Adipose tissue (tissue), 3 donors: Measurements from ENCODE around the gene DLG2. TPM values are rescaled to one million over a fixed set of nuclear protein-coding genes. Genes with fewer than 3 reads are reported as not detected.
"Not testable (repeated sequence)": the region's sequence is repeated elsewhere in the genome, so short reads cannot be mapped to it uniquely, and the experiment has no call there.

Source experiments
- H3K27ac ChIP-seq: one replicate; pipeline ENCODE4 v1.5.1; 2013; ENCODE audit warnings: low read depth, low read length
- WGBS, 3 donors: extraction: QIAGEN DNeasy Blood & Tissue Kit; methylation state at CpG; one replicate each; pipeline ENCODE4 v1.1.7; 2013; 5-methylcytosine and 5-hydroxymethylcytosine counted together
- polyA plus RNA-seq, 3 donors: library from polyadenylated mRNA; stranded (reverse); fragments of 200-250 nt; gene quantifications; one replicate each; pipeline ENCODE4 v1.2.3, GENCODE V29; 2013
- donor health status: healthy with polysubstance abuse.
- donor health status: Bipolar disorder and iron deficiency.
- donor health status: healthy.

The DLG2 gene
- polyA plus RNA-seq, 3 donors = 0.51 to 1.7 (median 0.91) TPM

DNA sequence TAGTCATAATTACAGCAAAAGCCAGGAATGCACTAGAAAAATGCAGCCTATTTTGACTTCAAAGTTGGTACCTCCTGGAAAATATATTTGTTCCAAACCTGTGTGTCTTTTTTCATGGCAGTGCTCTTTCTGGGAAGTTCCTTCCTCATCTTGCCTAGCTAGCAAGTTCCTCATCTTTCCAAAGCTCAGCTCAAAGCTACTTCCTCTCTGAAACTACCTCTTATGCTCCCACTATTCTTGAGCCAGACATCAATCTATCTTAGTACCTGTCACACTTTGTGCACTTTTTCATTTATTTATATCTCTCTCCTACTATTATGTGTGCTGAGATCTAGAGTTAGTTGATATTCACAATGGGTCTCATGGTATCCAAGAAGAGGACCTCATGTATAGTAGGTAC is 2149.4 kb downstream of the DLG2 start:
- H3K27ac ChIP-seq = no peak overlapping the region

DNA sequence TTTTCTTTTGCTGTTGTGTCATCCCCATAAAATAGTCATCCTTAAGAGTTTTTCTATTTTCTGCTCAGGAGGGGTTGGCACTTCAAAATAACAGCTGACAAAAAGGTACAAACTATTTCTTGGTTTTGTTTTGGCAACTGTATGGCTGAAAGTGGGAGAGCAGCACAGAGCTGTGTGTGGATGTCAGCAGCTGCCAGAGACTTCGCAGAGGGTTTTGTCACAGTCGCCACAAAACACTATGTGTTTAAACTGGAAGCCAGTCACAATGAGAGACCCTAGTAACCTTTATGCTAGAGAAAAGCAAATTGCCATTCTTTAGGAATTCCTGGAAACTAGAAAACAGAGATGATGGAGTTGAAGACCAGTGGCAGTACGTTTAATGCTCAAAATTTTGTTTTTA is 2151.4 kb downstream of the DLG2 start:
- 76 to 78% (median 78%) methylated on average over 3 of the region's 3 CpGs for WGBS, 3 donors
- no peak overlapping the region for H3K27ac ChIP-seq

DNA sequence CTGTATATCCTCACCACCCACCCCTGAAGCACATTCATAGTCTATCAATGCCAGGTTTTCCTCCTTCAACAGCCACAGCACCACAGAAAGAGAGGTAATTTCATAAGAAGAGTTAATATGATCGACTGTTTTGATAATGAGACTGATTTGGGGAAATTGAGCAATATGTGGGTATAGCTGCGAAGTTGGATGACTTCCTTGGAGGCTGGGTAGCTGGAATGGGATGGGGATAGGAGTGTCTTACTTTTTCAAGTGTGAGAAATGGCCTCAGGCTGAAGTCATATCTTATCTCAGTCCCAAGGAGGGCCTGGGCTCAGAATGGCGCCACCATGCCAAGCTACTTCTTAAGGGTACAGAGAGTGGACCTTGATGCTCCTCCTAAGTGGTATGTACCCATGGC is 2153.4 kb downstream of the DLG2 start:
- H3K27ac ChIP-seq = no peak overlapping the region
- 59 to 84% (median 61%) methylated on average over 3 of the region's 3 CpGs for WGBS, 3 donors

DNA sequence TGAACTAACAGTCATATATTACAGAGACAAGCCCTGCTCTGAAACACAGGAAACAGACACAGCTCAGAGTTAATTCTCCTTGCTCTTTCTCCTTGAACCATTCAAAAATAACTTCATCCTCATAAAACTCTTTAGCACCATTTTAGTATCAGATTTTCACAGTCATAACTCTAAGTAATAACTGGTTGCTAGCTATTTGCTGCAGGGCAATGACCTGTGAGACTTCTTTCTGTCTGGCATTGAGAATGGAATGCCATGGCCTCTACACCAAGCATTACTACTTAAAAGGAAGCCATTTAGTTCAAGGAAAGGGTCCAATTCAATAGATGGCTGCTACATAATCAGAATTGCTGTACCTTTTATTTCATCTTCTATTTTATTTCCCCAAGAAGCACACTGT is 2154.3 kb downstream of the DLG2 start:
- no peak overlapping the region for H3K27ac ChIP-seq

DNA sequence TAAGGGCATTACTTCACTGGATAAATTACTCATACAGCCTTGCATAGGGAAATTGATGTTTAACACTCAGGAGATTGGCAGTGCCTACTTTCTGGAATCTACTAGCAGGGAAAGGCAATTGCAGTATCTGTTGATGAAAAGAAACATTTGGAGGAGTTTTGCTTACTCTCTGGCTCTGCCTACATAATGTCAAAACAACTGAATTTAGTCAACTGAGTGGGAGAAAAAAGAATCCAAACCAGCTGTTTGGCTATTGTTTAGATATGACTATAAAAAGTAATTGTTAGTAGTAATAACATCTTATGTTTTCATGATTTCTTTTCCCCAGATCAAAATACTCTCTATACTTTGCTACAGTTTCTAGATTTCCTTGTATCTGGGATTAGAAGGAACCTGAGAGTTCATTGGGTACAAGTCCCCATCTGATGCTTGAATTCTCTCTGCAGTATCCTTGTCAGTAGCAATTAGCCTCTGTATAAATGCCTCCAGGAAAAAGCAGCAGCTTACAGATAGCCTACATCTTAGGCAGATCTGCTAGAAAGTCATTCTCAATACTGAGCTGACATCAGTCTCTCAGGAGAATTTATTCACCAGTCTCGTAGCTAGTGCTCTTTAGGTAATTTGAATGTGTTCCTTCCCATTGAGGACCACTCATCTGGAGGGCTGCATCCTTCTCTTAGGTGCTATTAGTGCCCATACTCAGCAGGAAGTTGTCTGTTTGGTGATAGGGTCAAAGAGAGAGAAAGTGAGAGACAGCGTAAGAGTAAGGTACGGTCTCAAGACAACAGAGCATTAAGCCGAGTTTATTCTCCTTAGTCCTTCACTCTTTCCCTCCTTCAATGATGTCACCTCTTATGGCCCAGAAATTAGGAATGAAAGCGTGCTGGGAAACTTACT is 2155.1 kb downstream of the DLG2 start:
- WGBS, 3 donors = 55 to 83% (median 57%) methylated on average over 5 of the region's 5 CpGs
- no peak overlapping the region for H3K27ac ChIP-seq

DNA sequence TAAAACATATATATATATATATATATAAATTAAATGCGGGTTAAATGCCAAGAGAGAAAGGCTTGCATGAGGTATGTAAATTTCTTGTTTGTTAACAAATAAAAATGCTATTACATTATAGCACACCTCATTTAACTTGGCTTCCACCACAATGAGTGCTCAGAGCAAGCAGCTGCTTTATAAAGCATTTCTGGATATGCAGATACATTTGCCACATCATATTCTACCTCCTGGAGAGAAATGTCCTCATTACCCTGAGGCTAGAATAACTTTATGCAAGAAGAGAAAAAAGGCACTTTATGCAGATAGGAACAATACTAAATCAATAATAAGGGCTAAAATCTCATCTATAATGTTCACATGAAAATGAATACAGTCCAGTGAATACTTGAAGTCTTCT is 2159.3 kb downstream of the DLG2 start:
- no peak overlapping the region for H3K27ac ChIP-seq
- WGBS, 3 donors = 94 to 100% (median 100%) methylated on average over 1 of the region's 1 CpG

DNA sequence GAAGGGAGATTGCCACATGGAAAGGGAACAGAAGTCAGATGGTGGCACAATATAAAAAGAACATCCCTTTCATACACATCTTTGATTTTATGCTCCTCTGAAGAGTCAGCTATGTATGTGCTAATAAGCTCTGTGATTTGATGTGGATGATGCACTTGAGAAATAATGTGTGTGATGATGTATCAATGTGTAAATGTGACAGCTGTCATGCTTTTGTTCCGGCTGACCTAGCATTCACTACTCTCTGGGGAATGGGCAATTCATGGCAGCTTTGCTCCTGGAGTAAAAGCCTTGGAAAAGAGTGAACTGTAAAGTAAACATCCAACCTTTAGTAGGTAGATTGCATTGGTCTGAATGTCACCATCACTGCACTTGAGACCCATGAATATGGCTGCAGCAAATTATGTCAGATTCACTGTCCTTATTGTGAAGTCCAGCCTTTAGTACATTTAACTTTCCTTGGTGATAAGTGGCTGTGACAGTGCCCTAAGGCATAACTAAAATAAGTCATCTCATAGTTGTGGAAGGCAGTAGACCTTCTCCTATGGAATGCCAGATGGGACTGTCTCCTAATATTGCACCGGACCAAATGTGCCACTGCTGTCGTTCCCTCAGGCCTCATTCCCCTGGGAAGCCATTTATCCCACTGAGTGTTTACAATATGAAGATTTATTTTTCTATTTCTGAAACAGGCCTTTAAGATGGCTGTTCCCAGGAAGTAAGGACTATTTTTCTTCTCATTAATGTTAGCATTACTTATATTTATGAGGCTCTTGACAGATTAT is 2162.8 kb downstream of the DLG2 start:
- H3K27ac ChIP-seq = no peak overlapping the region
- WGBS, 3 donors = 68 to 89% (median 82%) methylated on average over 3 of the region's 3 CpGs

DNA sequence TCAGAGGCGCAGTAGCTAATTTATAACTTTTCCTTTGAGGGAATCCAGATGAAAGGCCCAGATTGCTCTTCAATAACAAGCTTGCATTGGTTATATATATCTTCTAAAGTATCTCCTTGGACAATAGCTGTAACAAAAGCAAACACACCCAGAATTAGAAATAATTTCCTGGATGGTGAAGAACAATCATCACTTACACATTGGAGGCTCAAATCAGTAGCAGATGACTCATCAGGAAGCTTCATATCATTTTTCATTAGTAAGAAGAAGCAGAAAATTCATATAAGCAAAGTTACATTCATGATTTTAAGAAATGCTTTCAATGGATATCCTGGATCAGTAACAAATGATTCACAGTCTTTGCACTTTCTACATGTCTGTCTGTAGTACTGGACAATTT is 2167.3 kb downstream of the DLG2 start:
- WGBS, 3 donors = 77 to 91% (median 86%) methylated on average over 1 of the region's 1 CpG
- H3K27ac ChIP-seq = no peak overlapping the region

DNA sequence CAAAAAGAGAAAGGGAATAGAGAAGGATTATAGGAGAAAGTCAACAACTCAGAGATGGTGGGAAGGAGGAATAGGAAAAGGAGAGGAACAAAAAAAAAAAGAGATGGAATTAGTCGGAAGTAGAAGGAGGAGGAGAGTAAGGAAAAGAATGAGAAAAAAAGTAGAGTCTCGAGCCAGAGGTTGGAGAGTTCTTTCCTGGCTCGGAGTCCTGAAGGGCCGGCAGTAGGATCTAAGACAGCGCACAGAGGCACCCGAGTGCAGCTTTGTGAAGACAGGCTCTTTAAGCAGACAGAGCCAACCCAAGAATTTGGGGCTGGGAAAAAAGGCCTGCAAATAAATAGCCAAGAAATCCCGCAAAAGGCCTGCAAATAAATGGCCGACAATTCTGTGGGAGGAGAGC is 2170.6 kb downstream of the DLG2 start:
- no peak overlapping the region for H3K27ac ChIP-seq
- 74 to 91% (median 90%) methylated on average over 8 of the region's 8 CpGs for whole genome bisulfite sequencing, 3 donors

DNA sequence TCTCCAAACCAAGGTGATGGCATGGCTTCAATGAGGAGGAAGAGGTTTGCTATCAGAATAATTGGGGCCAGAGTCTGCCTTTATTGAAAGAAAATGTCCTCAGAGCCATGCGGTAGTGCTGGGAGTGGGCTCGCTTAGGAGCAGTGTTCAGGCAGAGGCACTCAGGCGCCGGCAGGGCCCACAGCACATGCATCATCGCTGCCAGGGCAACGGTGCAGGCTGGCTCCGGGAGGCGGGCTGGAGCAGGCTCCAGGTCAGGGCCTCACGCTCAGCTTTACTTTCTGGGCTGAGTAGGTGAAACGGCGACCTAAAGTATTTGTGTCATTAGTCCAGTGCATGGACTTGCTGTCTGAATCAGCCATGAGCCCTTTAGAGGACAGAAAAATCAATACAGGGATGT is 2171.1 kb downstream of the DLG2 start:
- H3K27ac ChIP-seq = no peak overlapping the region
- WGBS, 3 donors = 58 to 70% (median 70%) methylated on average over 11 of the region's 11 CpGs

DNA sequence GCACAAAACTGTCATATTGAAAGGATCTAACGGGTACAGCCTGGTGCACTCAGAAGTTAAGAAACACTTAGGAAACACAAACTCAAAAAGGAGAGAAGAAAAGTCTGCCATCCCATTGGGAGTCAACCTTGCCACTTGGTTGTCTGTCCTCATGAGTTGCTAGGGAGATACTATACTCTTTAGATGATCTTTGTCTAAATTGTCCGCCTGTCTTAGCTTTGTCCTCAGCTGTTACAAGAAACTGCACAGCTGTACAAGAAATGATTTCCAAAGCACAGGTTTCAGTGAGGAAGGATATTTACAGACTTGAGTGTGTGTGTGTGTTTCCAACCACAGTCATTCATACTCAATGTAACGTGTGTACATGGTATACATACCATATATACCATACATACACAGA is 2171.8 kb downstream of the DLG2 start:
- 79 to 88% (median 81%) methylated on average over 3 of the region's 3 CpGs for WGBS, 3 donors
- no peak overlapping the region for H3K27ac ChIP-seq

DNA sequence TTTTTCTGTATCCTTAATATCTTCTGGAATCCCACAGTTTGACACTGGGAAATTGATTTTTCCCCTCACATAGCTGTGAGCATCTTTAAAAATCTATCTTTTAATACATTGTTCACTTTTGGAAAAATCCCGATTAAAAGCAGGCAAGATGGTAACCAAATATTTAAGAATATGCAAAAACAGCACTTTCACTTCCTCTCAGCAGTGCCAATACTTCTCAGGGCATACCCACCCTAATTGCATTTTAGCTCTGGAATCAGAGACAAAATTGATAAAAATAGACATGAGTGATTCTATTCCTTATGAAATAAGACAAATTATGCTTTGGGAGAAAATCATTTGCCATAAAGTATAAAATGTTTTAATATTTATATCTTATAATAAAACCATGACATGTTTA is 2172.5 kb downstream of the DLG2 start:
- no peak overlapping the region for H3K27ac ChIP-seq
- whole genome bisulfite sequencing, 3 donors = 73 to 94% (median 90%) methylated on average over 1 of the region's 1 CpG

DNA sequence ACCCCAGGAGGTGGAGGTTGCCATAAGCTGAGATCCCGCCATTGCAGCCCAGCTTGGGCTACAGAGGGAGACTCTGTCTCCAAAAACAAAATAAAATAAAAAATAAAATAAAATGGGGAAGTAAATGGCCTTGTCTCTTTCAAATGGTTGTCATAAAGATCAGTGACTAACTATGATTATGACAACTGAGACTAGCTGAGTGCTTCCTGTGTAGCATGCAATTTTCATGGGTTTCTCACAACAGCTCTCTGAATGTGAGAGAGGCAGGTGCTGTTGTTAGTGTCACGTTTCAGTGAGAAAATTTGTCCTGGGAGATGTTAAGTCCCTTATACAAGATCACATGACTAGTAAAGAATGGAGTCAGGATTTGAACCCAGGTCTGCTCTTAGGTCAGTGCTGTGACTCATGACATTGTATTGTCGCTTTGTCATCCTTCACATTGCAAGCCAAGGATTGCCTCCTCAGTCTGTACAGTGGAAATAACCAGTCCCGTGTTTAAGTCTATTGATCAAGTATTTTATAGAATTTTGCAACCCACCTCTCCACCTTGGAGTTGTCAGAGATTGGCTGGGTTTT is 2177.7 kb downstream of the DLG2 start:
- 81 to 89% (median 83%) methylated on average over 4 of the region's 4 CpGs for WGBS, 3 donors

DNA sequence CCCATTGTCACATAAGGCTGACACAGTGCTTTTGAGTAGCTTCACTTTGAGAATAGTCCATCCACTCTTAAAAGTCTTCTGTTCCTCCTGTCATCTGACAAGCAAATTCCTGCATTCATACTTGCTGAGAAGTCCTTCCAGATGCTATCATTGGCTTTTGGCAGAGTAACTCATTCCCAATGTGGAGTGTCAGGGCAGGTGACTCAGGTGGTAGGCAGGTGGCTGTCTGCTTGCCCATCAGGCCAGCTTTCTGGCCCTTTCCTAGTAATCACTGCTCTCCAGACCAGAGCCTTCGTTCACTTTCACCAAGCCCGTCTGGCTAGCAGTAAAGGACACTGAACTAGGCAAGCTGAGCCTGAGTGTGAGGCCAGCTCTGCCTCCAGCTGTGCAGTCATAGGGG is 2178.5 kb downstream of the DLG2 start:
- WGBS, 3 donors = 94 to 100% (median 96%) methylated on average over 2 of the region's 2 CpGs
- H3K27ac ChIP-seq = no peak overlapping the region

More for the DNA sequence above, 2177.7 kb downstream of the DLG2 start:
- no peak overlapping the region for H3K27ac ChIP-seq

DNA sequence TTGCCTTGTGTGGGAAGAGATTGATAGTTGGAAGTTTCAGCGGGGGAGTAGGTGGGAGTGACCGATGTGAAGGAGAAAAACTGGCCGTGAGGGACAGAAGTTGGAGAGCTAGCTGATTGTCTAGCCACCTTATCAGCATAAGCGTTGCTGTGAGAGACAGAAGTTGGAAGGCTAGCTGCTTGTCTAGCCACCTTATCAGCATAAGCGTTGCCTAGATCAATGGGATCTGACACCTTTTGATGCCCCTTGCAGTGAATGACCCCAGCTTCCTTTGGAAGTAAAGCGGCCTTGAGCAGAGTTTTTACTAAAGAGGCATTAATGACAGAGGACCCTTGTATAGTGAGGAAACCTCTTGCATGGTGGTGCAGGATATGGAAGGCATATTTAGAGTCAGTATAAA is 2183.3 kb downstream of the DLG2 start:
- H3K27ac ChIP-seq = not testable (repeated sequence)
- 30 to 72% (median 59%) methylated on average over 6 of the region's 6 CpGs for WGBS, 3 donors

DNA sequence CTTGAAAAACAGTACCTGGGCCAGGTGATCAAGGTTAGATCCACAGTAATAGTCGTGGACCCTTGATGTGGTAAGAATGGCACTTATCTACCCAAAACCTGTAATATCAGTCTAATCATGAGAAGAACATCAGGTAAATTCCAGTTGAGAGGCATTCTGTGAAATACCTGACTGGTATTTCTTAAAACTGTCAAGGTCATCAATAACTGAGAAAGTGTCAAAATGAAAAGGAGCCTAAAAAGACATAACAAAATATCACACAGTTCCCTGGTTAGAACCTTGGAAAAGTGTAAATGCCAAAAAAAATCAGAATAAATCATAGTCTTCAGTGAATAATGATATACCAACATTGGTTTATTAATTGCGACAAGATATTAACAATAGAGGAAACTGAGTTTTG is 2185.5 kb downstream of the DLG2 start:
- WGBS, 3 donors = 80 to 83% (median 83%) methylated on average over 2 of the region's 2 CpGs
- no peak overlapping the region for H3K27ac ChIP-seq

DNA sequence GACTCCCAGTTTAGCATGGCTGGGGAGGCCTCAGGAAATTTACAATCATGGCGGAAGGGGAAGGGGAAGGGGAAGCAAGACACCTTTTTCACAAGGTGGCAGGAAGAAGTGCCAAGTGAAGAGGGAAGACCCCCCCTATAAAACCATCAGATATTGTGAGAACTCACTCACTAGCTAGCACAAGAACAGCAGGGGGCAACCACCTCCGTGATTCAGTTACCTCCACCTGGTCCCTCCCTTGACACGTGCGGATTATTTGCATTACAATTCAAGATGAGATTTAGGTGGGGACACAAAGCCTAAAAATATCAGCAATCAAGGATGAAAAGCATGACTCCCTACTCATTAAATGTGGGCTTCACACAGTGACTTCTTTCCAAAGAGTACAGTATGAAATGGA is 2186.0 kb downstream of the DLG2 start:
- 58 to 82% (median 61%) methylated on average over 4 of the region's 4 CpGs for WGBS, 3 donors
- H3K27ac ChIP-seq = no peak overlapping the region

DNA sequence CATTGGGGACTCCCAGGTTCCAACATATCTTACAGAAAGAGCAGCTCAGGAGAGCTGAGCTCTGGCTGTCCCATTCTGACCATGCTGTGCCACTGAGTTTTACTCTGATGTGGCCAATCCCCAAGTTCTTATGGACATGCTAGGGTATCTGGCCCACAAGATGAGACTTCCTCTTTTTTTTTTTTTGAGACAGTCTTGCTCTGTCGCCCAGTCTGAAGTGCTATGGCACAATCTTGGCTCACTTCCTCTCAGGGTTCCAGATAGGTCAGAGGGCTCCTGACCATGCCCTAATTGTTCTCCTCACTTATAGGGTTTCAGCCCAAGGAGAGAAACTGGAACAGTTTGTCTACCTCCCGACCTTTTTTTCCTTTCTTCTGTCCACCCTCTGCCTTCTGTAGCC is 2188.7 kb downstream of the DLG2 start:
- no peak overlapping the region for H3K27ac ChIP-seq
- 35 to 66% (median 44%) methylated on average over 2 of the region's 2 CpGs for WGBS, 3 donors

DNA sequence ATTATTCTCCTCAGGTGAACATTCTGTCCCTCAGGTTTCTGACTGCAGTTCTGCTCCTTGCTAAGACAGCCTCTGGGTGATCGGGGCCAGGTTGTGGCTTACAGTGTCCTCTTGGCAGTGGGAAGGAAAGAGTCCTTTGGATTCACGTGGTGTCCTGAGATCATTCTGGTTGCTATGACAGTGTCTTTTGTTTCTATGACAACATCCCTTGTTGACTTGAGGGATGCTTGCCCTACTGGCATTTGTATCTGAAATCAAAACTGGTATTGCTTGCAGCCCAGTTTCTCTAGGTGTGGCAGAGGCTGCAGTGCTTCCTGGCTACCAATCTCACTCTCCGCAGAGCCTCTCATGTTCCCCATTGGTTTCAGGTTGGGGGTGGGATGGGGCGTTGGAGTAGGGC is 2189.2 kb downstream of the DLG2 start:
- WGBS, 3 donors = 75 to 91% (median 87%) methylated on average over 4 of the region's 4 CpGs
- H3K27ac ChIP-seq = no peak overlapping the region
